A673 (cell line): ENCODE measurements around the gene USHBP1.

Source experiments
- EZH2 ChIP-seq: fragments of 200-600 bp; sonication (generic); IDR thresholded peaks from 2 replicates; pipeline ENCODE4 v1.6.1; 2017; ENCODE audit warnings: borderline replicate concordance, low read depth, mild to moderate bottlenecking, mixed read lengths, antibody characterized with exemption, low read length; ENCODE audit not compliant: poor library complexity, severe bottlenecking
- TF ChIP-seq, protein P1 (sequence below): fragments of 300-800, 200-600 bp; sonication (generic); conservative IDR thresholded peaks from 2 replicates; pipeline ENCODE4 v1.5.1; 2017; ENCODE audit warnings: low read depth, mild to moderate bottlenecking, antibody characterized with exemption, low read length, moderate library complexity, mixed read lengths

GRCh38 chr19:17283504-17283996 lies 19.0 kb upstream of the USHBP1 start:
- TF ChIP-seq, protein P1, sequence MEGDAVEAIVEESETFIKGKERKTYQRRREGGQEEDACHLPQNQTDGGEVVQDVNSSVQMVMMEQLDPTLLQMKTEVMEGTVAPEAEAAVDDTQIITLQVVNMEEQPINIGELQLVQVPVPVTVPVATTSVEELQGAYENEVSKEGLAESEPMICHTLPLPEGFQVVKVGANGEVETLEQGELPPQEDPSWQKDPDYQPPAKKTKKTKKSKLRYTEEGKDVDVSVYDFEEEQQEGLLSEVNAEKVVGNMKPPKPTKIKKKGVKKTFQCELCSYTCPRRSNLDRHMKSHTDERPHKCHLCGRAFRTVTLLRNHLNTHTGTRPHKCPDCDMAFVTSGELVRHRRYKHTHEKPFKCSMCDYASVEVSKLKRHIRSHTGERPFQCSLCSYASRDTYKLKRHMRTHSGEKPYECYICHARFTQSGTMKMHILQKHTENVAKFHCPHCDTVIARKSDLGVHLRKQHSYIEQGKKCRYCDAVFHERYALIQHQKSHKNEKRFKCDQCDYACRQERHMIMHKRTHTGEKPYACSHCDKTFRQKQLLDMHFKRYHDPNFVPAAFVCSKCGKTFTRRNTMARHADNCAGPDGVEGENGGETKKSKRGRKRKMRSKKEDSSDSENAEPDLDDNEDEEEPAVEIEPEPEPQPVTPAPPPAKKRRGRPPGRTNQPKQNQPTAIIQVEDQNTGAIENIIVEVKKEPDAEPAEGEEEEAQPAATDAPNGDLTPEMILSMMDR, result no peak
- TF ChIP-seq EZH2, result no peak
